NCI-H510A treated with DMSO at 0.1 percent for 48 hours (cell line): ENCODE results near the gene NAA10.

Experiments
- DNase-seq: peaks from one replicate; lab custom pipeline; 2025; lab: John Stamatoyannopoulos, UW

The NAA10 gene

GRCh38 chrX:153908219-153908860 lies 26.5 kb downstream of the NAA10 start:
- no peak for DNase-seq

- no peak for DNase-seq
Measured at GRCh38 chrX:153907456-153907855, 27.4 kb downstream of the NAA10 start.

- no peak for DNase-seq
Measured at GRCh38 chrX:153906126-153906917, 28.5 kb downstream of the NAA10 start.

- no peak for DNase-seq
Measured at GRCh38 chrX:153905481-153906095, 29.2 kb downstream of the NAA10 start.

- no peak for DNase-seq
Measured at GRCh38 chrX:153903991-153904957, 30.6 kb downstream of the NAA10 start, which contains the start of gene AVPR2. AVPR2 (plus strand) TSS chrX:153904673; CDS start chrX:153905146, 473 bp downstream.

GRCh38 chrX:153903238-153903980 lies 31.4 kb downstream of the NAA10 start:
- DNase-seq, result no peak

- DNase-seq, result no peak
Measured at GRCh38 chrX:153902385-153902784, 32.5 kb downstream of the NAA10 start.

- DNase-seq, result no peak
Measured at GRCh38 chrX:153901753-153902140, 33.1 kb downstream of the NAA10 start.

GRCh38 chrX:153900831-153901752 lies 33.7 kb downstream of the NAA10 start:
- DNase-seq, result no peak

- DNase-seq, result no peak
Measured at GRCh38 chrX:153897899-153898298, 36.9 kb downstream of the NAA10 start.

GRCh38 chrX:153889123-153889522 lies 45.7 kb downstream of the NAA10 start:
- DNase-seq, result no peak

GRCh38 chrX:153888344-153888743 lies 46.5 kb downstream of the NAA10 start:
- DNase-seq, result no peak

GRCh38 chrX:153887385-153887784 lies 47.5 kb downstream of the NAA10 start:
- no peak for DNase-seq

GRCh38 chrX:153886915-153887314 lies 47.9 kb downstream of the NAA10 start:
- DNase-seq, result no peak

GRCh38 chrX:153885968-153886903 lies 48.6 kb downstream of the NAA10 start, which contains the start of gene L1CAM:
L1CAM (minus strand) TSS chrX:153886173; CDS start chrX:153875836, 10,337 bp downstream.
- no peak for DNase-seq

GRCh38 chrX:153885208-153885787 lies 49.5 kb downstream of the NAA10 start:
- DNase-seq, result no peak

- no peak for DNase-seq
Measured at GRCh38 chrX:153884590-153884989, 50.2 kb downstream of the NAA10 start.

- no peak for DNase-seq
Measured at GRCh38 chrX:153884136-153884535, 50.7 kb downstream of the NAA10 start.
